NB4 (cell line): Measurements from ENCODE around the gene SSTR4.

Experiments used
- DNase-seq: peaks from one replicate; pipeline ENCODE4 v3.0.0; 2010; ENCODE audit warnings: low read depth
- H3K4me3 ChIP-seq: one replicate; pipeline ENCODE4 v1.5.1; 2011; ENCODE audit warnings: mild to moderate bottlenecking, low read depth, low read length, moderate library complexity
- CTCF ChIP-seq: IDR thresholded peaks from one replicate; pipeline ENCODE4 v1.5.1; 2012; ENCODE audit warnings: low read depth, low read length
- MYC ChIP-seq: IDR thresholded peaks from 2 replicates; pipeline ENCODE4 v1.6.1; 2011; ENCODE audit warnings: low read depth, low read length
- POLR2A ChIP-seq: IDR thresholded peaks from 2 replicates; pipeline ENCODE4 v1.6.1; 2011; ENCODE audit warnings: mild to moderate bottlenecking; ENCODE audit not compliant: insufficient read length; ENCODE audit errors: extremely low read depth
- TF ChIP-seq, protein P1 (sequence below): IDR thresholded peaks from 2 replicates; pipeline ENCODE4 v1.6.1; 2011; ENCODE audit warnings: low read depth, low read length

SSTR4 gene

GRCh38 chr20:23047001-23047737 is 12.1 kb downstream of the SSTR4 start:
- no peak for DNase-seq
- TF ChIP-seq POLR2A (no peak), MYC (no peak), CTCF (no peak)
- TF ChIP-seq, protein P1, sequence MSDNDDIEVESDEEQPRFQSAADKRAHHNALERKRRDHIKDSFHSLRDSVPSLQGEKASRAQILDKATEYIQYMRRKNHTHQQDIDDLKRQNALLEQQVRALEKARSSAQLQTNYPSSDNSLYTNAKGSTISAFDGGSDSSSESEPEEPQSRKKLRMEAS: no peak
- no peak overlapping the region for H3K4me3 ChIP-seq

- peak overlapping the region; percentile 78 for H3K4me3 ChIP-seq
- DNase-seq: no peak
- TF ChIP-seq MYC (no peak), CTCF (no peak), POLR2A (no peak)
- TF ChIP-seq, protein P1: no peak
Measured at GRCh38 chr20:23047738-23048214, 12.7 kb downstream of the SSTR4 start.

DNA sequence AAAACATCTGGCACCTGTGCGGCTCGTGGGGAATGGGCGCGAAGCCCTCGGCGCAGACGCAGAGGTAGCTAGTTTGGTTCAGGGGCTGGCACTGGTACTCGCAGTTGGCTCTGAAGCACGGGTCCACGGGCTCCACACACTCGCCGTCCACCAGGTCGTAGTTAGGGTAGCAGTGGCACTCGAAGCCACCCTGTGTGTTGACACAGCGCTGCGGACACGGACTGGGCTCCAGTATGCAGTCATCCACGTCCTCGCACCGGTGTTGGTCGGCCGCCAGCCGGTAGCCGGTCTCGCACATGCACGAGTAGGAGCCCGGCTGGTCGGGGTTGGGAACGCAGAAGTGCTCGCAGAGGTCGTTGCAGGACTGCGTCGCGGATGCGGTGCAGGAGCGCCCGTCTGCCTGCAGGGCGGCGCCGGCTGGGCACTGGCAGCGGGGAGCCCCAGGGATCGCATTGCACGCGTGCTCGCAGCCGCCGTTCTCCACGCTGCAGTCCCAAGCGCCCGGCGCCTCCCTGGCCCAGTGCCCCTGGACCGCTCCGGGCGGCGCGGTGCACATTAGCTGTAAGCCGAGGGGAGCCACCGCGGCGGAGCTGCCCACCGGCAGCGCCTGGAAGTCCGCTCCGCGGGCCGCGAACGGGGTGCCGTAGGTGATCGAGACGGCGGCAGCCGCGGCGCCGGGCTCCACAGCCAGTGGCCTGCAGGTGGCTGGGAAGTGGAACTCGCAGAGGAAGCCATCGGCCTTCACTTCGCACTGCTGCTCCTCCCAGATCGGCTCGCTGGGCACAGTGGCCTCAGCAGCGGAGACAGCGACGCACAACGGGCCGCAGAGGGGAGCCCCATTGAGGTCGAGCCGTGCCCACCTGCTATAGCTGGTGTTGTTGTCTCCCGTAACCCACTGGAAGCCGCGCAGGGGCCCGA is 13.4 kb downstream of the SSTR4 start:
- DNase-seq: peak; percentile 89
- peak; percentile 68 for TF ChIP-seq CTCF
- TF ChIP-seq MYC: no peak
- H3K4me3 ChIP-seq: peak overlapping the region; percentile 78

GRCh38 chr20:23049201-23050075 is 14.3 kb downstream of the SSTR4 start, which contains the start of gene THBD:
TSS of gene THBD (minus strand) at chr20:23049672. CDS start at chr20:23049504, 168 bp downstream.
- peak; percentile 84 for DNase-seq
- no peak for TF ChIP-seq MYC
- TF ChIP-seq POLR2A: no peak
- peak within 1 kb of the TSS; percentile 78 for H3K4me3 ChIP-seq

DNA sequence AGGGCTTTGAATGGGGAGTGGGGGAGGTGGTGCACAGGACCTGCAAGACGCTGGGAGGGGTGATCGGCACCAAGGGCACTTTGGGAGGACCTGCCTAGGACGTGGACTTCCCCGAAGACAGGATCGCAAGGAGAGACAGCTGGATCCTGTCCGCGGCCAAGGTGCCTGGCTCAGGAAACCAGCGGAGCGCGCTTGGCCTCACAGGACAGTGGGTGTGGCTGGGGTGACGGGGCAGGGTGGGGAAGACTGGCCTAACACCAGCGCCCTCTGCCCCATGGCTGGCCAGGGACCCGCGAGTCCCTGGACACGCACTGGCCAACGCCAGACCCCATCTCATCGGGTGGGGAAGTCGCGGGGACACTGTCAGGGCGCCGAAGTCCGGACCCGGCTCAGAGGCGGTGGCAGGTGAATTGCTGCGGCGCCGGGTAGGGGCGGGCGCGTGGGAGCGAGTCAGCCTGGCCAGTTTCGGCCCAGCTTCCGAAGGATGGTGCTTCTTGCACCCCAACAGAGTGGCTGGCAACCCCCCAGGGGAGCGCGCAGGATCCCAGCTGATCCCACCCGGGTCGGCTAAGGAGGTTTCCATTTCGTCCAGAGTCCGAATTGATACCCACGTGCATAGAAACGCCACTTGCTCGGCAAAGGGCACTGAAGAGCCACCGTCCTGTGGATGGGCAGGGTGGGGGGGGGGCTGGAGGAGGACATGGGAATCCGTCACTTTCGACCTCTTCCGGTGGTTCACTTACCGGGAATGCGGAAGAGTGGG is 15.1 kb downstream of the SSTR4 start:
- DNase-seq: peak; percentile 73
- no peak for TF ChIP-seq CTCF
- peak; percentile 25 for TF ChIP-seq POLR2A
- peak; percentile 14; the same call in 1 of the 2 replicates for TF ChIP-seq MYC
- TF ChIP-seq, protein P1: peak; percentile 54
- H3K4me3 ChIP-seq: peak overlapping the region; percentile 78
